HG02970 (cell line): ENCODE measurements around the gene CRADD.
"Not testable (repeated sequence)": the region's sequence is repeated elsewhere in the genome, so short reads cannot be mapped to it uniquely, and the experiment has no call there.

ENCODE experiments used
- ATAC-seq: cut with Tn5 transposase; IDR thresholded peaks from one replicate; pipeline ENCODE4 v1.9.1; 2021; ENCODE audit warnings: mild to moderate bottlenecking, moderate library complexity, moderate number of reproducible peaks; ENCODE audit not compliant: unreplicated experiment, low FRiP score

Gene CRADD

DNA sequence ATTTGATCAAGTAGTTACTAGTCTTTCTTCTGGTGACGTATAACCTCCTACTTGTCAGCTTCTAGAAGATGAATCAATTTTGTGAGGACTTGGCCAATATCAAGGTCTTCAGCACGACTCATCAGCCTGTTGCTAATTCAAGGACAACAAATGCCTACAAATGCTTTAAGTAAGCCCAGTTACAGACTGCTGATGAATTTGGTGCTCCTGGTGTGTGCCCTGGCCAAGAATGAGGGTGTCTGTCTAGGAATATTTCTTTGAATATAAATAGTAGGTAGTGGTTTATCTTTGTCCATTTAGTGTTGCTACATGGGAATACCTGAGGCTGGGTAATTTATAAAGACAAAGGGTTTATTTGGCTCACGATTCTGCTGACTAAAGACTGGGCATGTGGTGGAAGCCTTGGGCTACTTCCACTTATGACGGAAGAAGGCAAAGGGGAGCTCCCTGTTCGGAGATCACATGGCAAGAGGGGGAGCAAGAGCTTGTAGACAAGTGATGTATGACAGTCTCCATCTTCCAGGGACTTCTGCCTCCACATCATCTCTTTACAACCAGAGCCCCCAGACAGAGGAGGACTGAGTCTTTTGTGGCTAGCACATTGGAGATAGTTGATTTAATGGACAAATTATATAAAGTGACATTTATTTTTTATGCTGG is 180.2 kb downstream of the CRADD start:
- ATAC-seq, result no peak

DNA sequence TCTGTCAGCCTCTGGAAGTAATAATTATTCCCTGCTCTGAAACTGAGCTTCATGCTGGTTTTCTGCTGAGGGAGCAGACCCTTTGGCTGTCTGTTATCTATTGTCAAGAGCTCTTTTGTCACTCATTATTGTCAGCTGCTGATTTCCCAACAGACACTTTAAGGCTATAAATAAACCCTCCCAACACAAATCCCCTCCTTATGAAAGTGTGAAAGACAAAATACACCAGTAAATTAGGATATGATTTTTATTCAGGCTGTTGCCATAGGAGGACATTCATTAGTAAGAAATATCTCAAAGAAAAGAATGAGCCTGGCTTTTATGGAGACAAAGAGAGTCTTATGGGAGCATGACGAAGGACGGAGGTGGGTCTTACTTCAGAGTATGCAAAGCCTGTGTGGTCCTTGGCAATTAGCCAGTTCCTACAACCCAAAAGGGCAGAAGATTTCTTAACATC is 180.8 kb downstream of the CRADD start:
- ATAC-seq, result no peak

DNA sequence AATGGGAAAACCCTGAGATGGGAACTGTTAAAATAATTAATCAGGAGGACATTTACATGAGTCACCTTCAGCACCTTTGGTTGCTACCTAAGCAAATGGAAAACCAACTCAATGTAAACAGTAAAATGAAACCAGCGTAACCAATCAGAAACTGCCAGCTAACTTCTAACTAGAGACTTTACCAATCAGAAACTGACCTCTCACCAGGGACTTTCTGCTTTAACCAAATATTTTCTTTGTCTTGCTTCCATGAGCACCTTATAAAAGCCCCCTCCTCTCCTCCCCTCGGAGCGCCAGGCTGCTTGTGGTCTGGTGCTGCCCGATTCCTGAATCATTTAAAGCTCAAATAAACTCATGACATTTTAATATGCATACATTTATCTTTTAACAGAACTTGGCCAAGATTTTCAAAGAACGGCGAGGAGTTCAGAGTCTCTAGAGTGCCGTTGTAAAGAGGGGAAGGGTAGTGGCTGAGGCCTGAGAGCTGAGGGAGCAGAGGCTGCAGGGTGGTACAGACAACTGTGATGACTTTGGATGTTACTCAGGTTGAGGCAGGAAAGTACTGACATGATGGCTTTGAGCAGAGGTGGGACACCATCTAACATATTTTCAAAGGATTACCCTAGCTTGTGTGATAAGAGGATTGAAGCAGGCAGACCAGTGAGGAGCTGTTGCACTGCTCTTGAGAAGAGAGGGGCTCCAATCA is 183.6 kb downstream of the CRADD start:
- ATAC-seq, result no peak

DNA sequence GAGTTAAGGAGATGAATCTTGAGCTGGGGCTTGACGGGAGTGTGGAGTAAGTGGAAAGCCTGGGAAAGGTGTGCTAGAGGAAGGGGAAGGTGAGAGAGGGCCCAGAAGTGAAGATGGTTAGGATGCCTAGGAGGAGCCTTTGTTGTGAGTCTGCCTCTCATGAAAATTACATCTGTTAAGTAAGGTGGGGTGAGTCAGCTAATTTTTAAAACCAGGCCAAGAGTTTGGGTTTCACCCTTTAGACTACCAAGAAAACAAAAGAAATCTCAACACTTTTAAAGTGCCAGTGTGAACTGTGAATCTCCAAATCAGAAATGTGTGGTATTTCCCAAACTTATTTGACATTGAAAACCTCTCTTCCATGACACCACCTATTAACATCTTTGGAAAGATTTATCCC is 185.2 kb downstream of the CRADD start:
- no peak for ATAC-seq

DNA sequence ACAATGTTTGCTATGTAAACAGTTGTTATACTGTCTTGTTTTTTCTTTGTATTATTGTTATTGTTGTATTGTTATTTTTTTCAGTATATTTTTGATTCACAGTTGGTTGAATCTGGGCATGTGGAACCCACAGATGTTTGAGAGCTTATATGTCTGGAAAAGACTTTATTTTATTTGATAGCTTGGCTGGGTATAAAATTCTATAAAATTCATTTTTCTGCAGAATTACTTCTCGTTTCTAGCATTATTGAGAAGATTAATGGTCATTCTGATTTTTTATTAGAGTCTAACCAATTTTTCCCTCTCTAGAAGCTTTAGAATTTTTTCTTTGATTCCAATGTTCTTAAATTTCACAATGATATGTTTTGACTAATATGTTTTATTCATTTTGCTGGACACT is 188.6 kb downstream of the CRADD start:
- ATAC-seq, result no peak

DNA sequence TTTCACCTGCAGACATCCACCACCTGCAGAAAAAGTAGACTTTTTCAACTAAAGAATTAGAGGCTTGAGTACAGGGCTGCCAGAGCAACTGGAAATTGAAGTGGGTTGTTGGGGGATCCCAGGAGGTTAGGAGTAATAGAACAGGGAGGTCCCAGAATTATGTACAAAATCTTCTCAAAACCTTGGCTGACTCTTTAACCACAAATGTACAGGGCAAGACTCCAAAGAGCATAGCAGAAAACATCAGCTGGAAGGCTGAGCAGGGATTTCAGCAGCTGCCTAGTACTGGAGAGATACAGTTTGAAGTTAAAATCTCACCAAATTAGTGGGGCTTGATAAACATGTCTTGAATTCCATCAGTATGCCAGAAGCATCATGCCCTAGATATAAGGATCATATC is 191.6 kb downstream of the CRADD start:
- ATAC-seq, result no peak

DNA sequence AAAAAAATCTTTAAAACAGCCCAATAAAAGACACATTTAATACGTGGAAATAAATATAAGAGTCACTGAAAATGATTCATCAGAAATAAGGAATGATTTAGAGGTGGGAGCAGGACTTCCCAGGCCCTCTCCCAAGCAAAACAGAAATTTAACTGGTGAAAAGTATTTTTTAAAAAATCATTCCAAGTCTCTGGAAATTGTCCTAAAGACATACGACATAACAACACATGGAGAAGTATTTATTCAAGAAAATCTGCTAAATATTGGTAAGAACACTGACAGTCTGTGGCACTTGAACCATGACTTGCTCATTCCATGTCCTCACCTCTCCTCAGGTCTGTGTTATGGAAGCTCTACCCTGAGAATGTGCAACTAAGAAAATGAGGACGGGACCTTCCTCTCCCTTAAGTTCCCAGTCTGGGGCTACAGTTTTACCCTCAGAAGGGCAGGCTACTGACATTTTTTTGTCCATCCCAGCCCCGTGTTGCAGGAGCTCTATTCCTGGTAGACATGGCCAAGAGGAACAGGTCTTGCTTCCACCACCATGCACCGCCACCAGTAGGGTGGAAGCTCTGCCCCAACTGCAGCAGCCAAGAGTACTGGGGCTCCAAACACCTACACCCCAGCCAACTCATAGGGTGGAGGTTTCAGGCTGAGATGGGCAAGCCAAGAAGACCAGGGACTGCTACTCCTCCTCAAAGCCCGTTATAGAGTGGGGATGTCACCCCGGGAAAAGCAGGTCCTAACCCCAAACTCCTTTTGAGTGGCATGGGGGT is 193.0 kb downstream of the CRADD start:
- no peak for ATAC-seq

DNA sequence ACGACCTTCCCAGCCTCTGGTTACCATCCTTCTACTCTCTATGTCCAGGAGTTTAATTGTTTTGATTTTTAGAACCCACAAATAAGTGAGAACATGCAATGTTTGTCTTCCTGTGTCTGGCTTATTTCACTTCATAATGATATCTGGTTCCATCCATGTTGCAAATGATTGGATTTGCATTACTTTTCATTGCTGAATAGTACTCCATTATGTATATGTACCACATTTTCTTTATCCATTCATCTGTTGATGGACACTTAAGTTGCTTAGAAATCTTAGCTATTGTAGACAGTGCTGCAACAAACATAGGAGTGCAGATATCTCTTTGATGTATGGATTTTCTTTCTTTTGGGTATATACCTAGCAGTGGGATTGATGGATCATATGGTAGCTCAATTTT is 194.4 kb downstream of the CRADD start:
- not testable (repeated sequence) for ATAC-seq

DNA sequence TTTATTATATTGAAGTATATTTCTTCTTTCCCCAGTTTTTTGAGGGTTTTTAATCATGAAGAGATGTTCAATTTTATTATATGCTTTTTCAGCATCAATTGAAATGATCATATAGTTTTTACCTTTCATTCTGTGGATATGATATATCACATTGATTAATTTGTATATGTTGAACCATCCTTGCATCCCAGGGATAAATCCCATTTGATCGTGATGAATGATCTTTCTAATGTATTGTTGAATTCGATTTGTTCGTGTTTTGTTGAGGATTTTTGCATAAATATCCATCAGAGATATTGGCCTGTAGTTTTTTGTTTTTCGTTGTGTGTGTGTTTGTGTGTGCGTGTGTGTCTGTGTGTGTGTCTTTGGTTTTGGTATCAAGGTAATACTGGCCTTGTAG is 196.4 kb downstream of the CRADD start:
- no peak for ATAC-seq

DNA sequence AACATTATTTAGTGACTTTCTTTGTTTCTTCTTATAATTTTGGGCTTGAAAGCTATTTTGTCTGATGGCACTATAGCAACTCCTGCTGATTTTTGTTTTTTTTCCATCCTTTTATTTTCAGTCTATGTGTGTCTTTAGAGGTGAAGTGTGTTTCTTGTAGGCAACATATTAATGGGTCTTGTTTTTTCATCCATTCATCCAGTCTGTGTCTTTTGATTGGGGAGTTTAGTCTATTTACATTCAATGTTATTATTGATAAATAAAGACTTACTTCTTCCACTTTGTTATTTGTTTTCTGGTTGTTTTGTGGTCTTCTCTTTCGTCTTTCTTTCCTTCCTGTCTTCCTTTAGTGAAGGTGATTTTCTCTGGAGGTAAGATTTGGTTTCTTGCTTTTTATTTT is 198.0 kb downstream of the CRADD start:
- ATAC-seq, result no peak

DNA sequence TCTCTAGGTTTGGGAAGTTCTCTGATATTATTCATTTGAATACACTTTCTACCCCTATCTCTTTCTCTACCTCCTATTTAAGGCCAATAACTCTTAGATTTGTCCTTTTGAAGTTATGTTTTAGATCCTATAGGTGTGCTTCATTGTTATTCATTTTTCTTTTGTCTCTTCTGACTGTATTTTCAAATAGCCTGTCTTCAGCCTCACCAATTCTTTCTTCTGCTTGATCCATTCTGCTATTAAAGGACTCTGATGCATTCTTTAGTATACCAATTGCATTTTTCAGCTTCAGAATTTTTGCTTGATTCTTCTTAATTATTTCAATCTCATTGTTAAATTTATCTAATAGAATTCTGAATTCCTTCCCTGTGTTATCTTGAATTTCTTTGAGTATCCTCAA is 199.2 kb downstream of the CRADD start:
- no peak for ATAC-seq

DNA sequence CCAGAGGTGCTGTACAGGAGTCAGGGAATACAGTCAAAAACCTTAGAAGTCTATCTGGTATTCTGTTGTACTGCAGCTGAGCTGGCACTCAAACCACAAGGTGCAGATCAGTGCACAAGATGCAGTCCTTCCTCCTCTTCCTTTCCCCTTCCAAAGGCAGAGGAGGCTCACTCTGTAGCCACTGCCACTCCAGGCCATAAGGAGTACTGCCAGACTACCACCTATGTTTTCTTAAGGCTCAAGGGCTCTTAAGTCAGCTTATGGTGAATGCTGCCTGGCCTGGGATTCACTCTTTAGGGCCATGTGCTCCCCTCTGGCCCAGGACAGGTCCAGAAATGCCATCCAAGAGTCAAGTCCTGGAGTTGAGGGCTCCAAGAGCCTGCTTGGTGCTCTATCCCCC is 200.3 kb downstream of the CRADD start:
- no peak for ATAC-seq

DNA sequence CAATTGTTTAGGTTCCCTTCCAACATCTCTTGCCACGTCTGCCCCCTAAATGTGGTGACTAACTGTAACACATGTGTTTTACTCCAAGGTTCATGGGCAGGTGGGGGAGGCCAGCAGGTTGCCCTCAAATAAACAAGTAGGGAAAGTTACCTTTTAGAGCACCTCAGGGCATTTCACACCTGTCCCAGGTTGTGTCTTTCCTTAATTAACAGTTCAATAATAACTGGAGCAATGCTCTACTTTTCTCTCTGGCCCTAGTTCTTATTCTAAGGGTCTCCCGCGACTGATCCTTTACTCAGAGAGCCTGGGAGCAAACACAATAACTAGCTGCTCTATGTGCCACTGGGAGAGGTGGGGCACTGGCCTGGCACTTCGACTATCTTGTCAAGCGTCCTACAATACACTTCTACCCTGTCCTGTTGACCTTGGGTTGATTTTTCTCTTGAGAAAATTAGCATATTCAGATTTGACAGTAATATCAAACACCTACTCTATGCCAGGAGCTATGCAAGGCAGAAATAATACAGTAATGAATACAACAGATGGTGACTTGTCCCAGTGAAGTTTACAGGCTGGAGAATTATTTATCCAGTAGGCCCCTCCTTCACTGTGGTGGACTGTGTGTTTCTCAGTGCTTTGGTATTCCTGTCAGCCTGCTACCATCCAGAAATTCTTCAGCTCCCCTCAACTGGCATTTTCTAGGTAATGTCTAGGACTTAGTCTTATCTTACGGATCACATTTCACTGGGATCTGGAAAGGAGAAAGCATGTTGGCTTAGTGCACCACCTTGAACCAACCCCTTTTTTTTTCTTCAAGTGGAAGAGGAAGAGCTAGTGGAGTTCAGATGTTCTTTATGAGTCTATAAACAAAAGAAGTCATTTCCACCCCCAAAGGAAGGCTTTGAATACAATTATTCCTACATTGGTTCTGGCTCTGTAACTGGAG is 202.6 kb downstream of the CRADD start:
- no peak for ATAC-seq

DNA sequence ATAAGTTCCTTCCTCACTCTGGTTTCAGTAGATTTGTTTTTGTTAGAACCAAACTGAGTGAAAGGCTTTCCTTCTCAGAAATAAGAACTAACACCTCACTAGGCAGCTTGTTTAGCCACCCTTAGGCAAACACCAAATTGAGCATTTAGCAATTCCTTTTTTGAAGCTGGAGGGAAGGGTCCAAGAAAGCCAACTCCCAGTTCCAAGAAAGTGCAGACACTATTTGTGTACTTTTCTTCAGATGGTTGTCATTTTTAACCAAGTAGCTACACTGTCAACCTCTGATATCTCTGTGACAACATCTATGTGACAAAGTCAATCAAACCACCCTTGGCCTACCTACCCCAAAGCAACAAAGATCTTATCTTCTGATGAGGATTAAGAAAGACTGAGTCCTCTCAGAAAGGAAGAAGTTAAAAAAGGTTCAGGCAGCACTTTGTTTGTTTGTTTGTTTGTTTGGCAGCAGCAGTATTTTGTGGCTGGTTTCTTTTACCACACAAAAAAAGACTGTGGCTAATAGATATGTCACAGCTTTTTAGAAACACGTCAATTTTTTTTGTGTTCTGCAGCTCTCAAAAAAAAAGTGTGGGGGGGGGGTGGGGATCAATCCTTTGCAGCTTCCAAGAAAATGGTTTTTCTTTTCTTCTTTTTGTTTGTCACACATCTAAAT is 203.8 kb downstream of the CRADD start:
- no peak for ATAC-seq

DNA sequence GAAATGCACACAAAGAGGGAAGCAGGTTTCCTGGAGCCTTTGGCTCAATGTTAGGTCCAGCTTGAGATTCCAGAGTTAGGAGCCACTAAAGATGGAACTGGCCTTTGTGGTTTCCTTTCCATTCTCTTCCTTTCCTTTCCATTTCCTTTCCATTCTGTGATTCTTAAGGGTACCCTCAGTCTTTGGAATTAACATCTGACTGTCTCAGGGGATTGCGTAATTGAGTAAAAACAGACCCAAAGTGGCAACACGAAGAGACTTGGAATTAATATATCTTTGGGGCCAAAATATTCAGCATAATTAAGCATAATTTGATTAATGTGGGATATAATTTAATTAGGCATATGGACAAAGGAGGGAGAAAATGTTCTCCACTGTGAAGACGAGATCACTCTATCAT is 205.6 kb downstream of the CRADD start:
- no peak for ATAC-seq

DNA sequence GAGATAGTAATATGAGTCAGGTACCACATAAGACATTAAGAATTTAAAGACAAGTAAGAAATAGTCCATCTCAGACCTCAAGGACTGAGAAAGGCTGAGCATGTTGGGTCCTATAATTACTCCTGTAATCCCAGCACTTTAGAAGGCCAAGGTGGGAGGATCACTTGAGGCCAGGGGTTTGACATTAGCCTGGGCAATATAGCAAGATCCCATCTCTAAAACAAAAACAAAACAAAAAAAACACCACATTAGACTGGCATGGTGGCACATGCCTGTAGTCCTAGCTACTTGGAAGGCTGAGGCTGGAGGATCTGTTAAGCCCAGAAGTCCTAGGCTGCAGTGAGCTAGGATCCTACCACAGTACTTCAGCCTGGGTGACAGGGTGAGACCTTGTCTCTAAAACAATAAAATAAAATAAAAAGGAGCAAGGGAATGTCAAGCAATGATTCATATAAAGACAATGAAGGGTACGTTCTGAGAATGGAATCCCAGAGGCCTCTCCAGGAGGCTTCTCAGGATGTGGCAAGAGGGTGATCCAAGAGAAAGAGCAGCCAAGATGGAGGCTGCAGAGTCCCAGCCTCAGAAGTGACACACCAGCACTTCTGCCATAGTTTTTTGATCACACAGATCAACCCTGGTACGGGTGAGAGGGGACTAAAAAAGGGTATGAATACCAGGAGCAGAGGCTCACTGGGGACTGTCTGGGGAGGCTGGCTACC is 206.4 kb downstream of the CRADD start:
- ATAC-seq, result no peak

DNA sequence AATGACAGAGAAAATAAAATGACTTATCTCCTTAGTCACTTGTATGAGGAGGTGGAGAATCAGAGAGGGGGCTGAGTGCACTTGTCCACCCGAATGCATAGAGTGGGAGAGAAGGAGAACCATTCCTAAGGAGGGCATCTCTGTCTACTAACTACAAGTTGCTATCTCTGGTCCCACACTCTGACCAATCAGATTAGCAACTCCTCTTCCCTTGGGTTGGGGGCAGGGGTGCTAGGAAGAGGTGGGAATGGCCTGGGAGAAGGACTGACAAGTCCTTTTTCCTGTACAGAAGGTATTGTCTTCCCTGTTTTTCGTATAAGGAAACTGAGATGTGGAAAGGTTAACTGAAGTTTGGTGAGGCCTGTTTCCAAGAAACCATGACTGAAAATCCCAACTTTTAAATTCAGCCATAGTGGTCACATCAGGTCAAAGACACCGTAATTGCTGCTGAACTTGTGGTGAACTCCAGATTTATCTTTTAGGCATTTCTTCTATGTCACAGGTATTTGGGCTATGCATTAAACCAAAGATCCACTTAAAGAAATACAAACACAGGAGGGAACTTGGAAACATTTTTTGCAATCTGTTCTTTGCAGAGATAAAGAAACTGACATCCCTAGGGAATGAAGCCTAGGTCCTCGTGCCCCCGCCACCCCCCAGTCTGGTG is 207.8 kb downstream of the CRADD start:
- ATAC-seq, result no peak

DNA sequence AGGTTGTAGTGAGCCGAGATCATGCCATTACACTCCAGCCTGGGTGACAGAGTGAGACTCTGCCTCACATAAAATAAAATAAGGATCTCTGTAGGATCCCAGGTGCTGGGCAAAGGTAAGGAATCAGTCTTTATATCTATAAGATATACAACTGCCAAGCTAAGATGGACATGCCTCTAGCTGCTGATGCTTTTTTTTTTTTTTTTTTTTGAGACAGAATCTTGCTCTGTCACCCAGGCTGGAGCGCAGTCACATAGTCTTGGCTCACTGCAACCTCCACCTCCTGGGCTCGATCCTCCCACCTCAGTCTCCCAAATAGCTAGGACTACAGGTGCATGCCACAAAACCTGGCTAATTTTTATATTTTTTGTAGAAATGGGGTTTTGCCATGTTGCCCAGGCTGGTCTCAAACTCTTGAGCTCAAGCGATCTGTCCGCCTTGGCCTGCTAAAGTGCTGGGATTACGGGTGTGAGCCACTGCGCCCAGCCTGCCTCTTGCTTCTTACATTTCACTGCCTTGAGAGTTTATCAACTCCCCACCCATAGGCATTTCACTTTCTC is 208.9 kb downstream of the CRADD start:
- not testable (repeated sequence) for ATAC-seq
